Transverse colon (tissue), 4 donors: ENCODE results near the gene HHATL. TPM values are rescaled to one million over a fixed set of nuclear protein-coding genes. Genes with fewer than 3 reads are reported as not detected.

Source experiments
- DNase-seq: peaks from one replicate; pipeline ENCODE4 v3.0.0-alpha.2; 2019
- H3K27ac ChIP-seq, 4 donors: fragments of 200-600 bp; sonication (generic); 2 replicates each; pipeline ENCODE4 v1.5.1; 2016 to 2018; ENCODE audit warnings: inconsistent platforms in 4 of 4
- H3K27me3 ChIP-seq: fragments of 200-600 bp; sonication (generic); 2 replicates; pipeline ENCODE4 v1.5.1; 2017; ENCODE audit warnings: inconsistent platforms
- H3K36me3 ChIP-seq, 4 donors: fragments of 200-600 bp; sonication (generic); 2 replicates each; pipeline ENCODE4 v1.5.1; 2017 to 2019; ENCODE audit warnings: inconsistent platforms in 4 of 4
- H3K4me1 ChIP-seq, 4 donors: fragments of 200-600 bp; sonication (generic); 2 replicates each; pipeline ENCODE4 v1.5.1; 2017 to 2020; ENCODE audit warnings: inconsistent platforms in 4 of 4
- H3K4me3 ChIP-seq, 4 donors: fragments of 200-600 bp; sonication (generic); 1 replicate in 1 of 4; 2 replicates in 3 of 4; pipeline versions ENCODE4 v1.5.1 to v1.6.1; 2017 to 2019; ENCODE audit warnings: inconsistent platforms in 4 of 4
- H3K9me3 ChIP-seq, 2 donors: fragments of 200-600 bp; sonication (generic); 2 replicates each; pipeline ENCODE4 v1.5.1; 2017 to 2019; ENCODE audit warnings: inconsistent platforms in 2 of 2
- EP300 ChIP-seq: sonication (generic); formaldehyde crosslinking; IDR thresholded peaks from one replicate; pipeline ENCODE4 v1.6.1; 2017; ENCODE audit warnings: antibody characterized with exemption, low read depth
- POLR2A ChIP-seq: fragments of 450-650 bp; IDR thresholded peaks from one replicate; pipeline ENCODE4 v1.6.1; 2016; ENCODE audit warnings: antibody characterized with exemption, mild to moderate bottlenecking, moderate library complexity
- POLR2AphosphoS5 ChIP-seq, 3 donors: sonication (generic); formaldehyde crosslinking; IDR thresholded peaks; one replicate each; pipeline ENCODE4 v1.6.1; 2016; ENCODE audit warnings: antibody characterized with exemption in 3 of 3
- WGBS, 2 donors: methylation state at CpG; one replicate each; pipeline ENCODE4 v1.1.5; 2018; ENCODE audit warnings: low coverage in 1 of 2; 5-methylcytosine and 5-hydroxymethylcytosine counted together
- in situ Hi-C, 4 donors: fragments of 200-750 bp; cut with MboI; loops; one replicate each; pipeline versions ENCODE4 v1.15.0 to v1.15.1; 2017; ENCODE audit warnings: low sequenced_read_pairs in 3 of 4, low pct_ligation_motif_present in 1 of 4, low pct_unique_long_range_greater_than_20kb in 1 of 4
- intact Hi-C: fragments of 100-400 bp; cut with DNase I; formaldehyde crosslinking; loops from one replicate; pipeline ENCODE4 v1.15.1; 2023; ENCODE audit warnings: low total_unique reads
- total RNA-seq, 4 donors: library from RNA; depleted of rRNA; stranded (reverse); fragments of >200 nt; gene quantifications; one replicate each; pipeline ENCODE4 v1.1.0, GENCODE V29; 2016
- TF ChIP-seq, protein P1 (sequence below), 5 experiments: fragments of 200-600 bp in 3 of 5; fragments of 450-650 bp in 2 of 5; sonication (generic) in 3 of 5; IDR thresholded peaks; 1 replicate in 2 of 5; 2 replicates in 3 of 5; pipeline ENCODE4 v1.5.1; 2016 to 2017; ENCODE audit warnings: antibody characterized with exemption in 5 of 5, inconsistent platforms in 3 of 5, mild to moderate bottlenecking in 2 of 5, moderate library complexity in 1 of 5

Gene HHATL
- total RNA-seq, 4 donors from 2014 or later = 0.27 TPM; not detected in 3

DNA sequence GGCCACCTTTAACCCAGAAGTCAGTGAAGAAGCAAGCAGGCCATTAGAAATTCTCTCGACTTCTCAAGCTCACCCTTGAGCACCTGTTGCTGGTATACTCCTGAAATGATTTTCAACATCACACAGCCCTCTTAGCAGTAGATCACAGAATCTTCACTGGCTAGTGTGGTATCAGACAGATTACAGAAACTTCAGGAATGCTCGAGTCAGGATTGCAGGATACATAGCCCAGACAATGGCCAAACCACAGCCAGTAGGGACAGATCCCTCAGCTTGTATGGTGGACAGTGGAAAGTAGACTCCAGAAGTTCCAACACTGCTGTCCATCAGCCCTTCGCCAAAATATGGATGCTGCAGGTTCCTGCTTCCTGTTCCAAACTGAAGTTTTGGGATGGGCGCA, 21.8 kb downstream of the HHATL start:
- peaks cover 0 to 18% (median 6%) of the 10 kb centered on the region in 4 donors for H3K4me1 ChIP-seq
- H3K27me3 ChIP-seq = peaks cover 6% of the 10 kb centered on the region
- TF ChIP-seq, protein P1, sequence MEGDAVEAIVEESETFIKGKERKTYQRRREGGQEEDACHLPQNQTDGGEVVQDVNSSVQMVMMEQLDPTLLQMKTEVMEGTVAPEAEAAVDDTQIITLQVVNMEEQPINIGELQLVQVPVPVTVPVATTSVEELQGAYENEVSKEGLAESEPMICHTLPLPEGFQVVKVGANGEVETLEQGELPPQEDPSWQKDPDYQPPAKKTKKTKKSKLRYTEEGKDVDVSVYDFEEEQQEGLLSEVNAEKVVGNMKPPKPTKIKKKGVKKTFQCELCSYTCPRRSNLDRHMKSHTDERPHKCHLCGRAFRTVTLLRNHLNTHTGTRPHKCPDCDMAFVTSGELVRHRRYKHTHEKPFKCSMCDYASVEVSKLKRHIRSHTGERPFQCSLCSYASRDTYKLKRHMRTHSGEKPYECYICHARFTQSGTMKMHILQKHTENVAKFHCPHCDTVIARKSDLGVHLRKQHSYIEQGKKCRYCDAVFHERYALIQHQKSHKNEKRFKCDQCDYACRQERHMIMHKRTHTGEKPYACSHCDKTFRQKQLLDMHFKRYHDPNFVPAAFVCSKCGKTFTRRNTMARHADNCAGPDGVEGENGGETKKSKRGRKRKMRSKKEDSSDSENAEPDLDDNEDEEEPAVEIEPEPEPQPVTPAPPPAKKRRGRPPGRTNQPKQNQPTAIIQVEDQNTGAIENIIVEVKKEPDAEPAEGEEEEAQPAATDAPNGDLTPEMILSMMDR (IDR thresholded peaks at IDR 0.05) = no peak
- TF ChIP-seq POLR2AphosphoS5 (IDR thresholded peaks at IDR 0.05) = no peak
- no peak for TF ChIP-seq EP300
- no peak for TF ChIP-seq POLR2A
- no peaks in the 10 kb centered on the region for H3K36me3 ChIP-seq
- no peak overlapping the region for H3K4me3 ChIP-seq
- intact Hi-C loops = no loop called here
- no peak for DNase-seq
- peaks cover 0 to 3% of the 10 kb centered on the region in 2 donors for H3K9me3 ChIP-seq
- 79% methylated on average over 4 of the region's 4 CpGs; no CpG with 5 or more reads in 1 of the 2 donors for WGBS, 2 donors
- no peak overlapping the region for H3K27ac ChIP-seq
- in situ Hi-C loops = no loop called here

DNA sequence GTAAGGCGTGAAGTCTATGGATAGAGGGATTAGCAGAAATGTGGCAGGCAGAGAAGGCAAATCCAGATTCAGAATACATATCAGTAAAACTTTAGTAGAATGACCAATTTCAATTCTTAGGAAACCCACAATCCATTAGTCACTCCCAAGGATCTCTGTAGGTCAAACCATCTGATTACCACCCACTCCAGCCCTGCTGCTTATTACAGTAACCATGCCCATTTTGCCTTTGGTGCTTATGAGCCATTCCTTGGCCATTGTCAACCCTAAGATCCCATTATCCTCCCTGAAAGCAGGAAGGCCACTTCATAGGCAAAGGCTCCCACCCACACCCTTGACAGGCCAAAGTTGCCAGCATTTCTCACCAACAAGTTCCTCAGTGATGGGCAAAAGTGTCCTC, 22.3 kb downstream of the HHATL start:
- H3K36me3 ChIP-seq = no peaks in the 10 kb centered on the region
- WGBS, 2 donors = 88 to 93% methylated on average over 1 of the region's 1 CpG
- no peak overlapping the region for H3K4me3 ChIP-seq
- intact Hi-C loops (no loop called here), in situ Hi-C loops (no loop called here)
- peaks cover under 1% of the 10 kb centered on the region for H3K27me3 ChIP-seq
- no peak for TF ChIP-seq POLR2AphosphoS5 (IDR thresholded peaks at IDR 0.05)
- no peak for TF ChIP-seq EP300
- TF ChIP-seq, protein P1 (IDR thresholded peaks at IDR 0.05) = no peak
- no peak for TF ChIP-seq POLR2A
- H3K4me1 ChIP-seq = peaks cover 0 to 16% (median 4%) of the 10 kb centered on the region in 4 donors
- peaks cover 0 to 3% of the 10 kb centered on the region in 2 donors for H3K9me3 ChIP-seq
- no peak overlapping the region for H3K27ac ChIP-seq
- DNase-seq = no peak

DNA sequence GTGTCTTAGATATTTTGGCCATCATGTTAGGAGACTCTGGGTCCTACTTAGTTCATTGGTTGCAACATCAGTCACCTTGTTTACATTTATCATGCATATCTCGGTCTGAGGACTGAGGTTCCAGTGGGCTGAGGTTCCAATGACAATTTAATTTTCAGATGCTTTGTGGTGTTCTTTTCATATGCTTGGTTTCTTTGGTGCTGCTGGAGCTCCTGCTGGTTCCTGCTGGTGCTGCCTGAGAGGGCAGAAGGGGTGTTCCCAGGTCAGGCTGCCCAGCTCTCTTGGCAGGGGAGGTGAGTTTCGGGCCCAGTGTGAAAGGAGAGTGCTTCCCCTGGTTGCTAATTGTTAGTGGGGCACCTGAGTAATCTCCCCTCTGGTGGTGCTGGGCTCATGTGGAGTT, 24.2 kb downstream of the HHATL start:
- no peak overlapping the region for H3K4me3 ChIP-seq
- in situ Hi-C loops = no loop called here
- WGBS, 2 donors = 40 to 69% methylated on average over 1 to 2 of the region's 2 CpGs

GRCh38 chr3:42675909-42676308, 26.7 kb downstream of the HHATL start:
- no peak for DNase-seq
- Histone ChIP-seq H3K9me3 (peaks cover 0 to 3% of the 10 kb centered on the region in 2 donors), H3K4me1 (no peaks in the 10 kb centered on the region), H3K27ac (no peak overlapping the region), H3K36me3 (no peaks in the 10 kb centered on the region), H3K27me3 (no peaks in the 10 kb centered on the region), H3K4me3 (no peak overlapping the region)
- WGBS, 2 donors = 89 to 90% methylated on average over 2 of the region's 2 CpGs
- intact Hi-C loops (no loop called here), in situ Hi-C loops (no loop called here)
- TF ChIP-seq POLR2AphosphoS5 (IDR thresholded peaks at IDR 0.05) (no peak), POLR2A (no peak), EP300 (no peak)
- TF ChIP-seq, protein P1 (IDR thresholded peaks at IDR 0.05) = no peak

More for the DNA sequence above, 24.2 kb downstream of the HHATL start:
- Histone ChIP-seq H3K27me3 (no peaks in the 10 kb centered on the region), H3K36me3 (no peaks in the 10 kb centered on the region), H3K4me1 (peaks cover 0 to 2% (median 1%) of the 10 kb centered on the region in 4 donors), H3K9me3 (peaks cover 0 to 3% of the 10 kb centered on the region in 2 donors), H3K27ac (no peak overlapping the region)
- no peak for TF ChIP-seq EP300
- TF ChIP-seq, protein P1 (IDR thresholded peaks at IDR 0.05) = no peak
- TF ChIP-seq POLR2A = no peak
- no peak for TF ChIP-seq POLR2AphosphoS5 (IDR thresholded peaks at IDR 0.05)
- intact Hi-C loops = no loop called here
- no peak for DNase-seq
